Esophagus muscularis mucosa (tissue), 2 donors: ENCODE results near the gene KIF3A.

ENCODE experiments used
- POLR2A ChIP-seq: fragments of 450-650 bp; IDR thresholded peaks from one replicate; pipeline ENCODE4 v1.6.1; 2017; ENCODE audit warnings: antibody characterized with exemption, moderate library complexity, mild to moderate bottlenecking, low read depth
- POLR2AphosphoS5 ChIP-seq, 2 donors: sonication (generic); formaldehyde crosslinking; IDR thresholded peaks; one replicate each; pipeline ENCODE4 v1.6.1; 2017; ENCODE audit warnings: antibody characterized with exemption in 2 of 2

GRCh38 chr5:132737982-132738681, 786 bp upstream of the KIF3A start:
- TF ChIP-seq POLR2AphosphoS5 (IDR thresholded peaks at IDR 0.05) (no peak), POLR2A (no peak)
